GM23338 (cell line): ENCODE results near the gene DAB1.

ENCODE experiments used
- CREB1 ChIP-seq: fragments of 250-450 bp; sonication (Bioruptor Pico); IDR thresholded peaks from 2 replicates; pipeline ENCODE4 v1.5.0; 2020; ENCODE audit warnings: low read depth, mild to moderate bottlenecking, moderate library complexity
- CTCF ChIP-seq, 2 experiments: fragments of 200-600 bp in 1 of 2; sonication (generic) in 1 of 2; conservative IDR thresholded peaks; 2 replicates each; pipeline versions ENCODE4 v1.5.1 to v1.6.1; 2016 to 2017; ENCODE audit warnings: antibody characterized with exemption in 2 of 2, low read depth in 2 of 2, mild to moderate bottlenecking in 2 of 2, moderate library complexity in 1 of 2
- ETS1 ChIP-seq: IDR thresholded peaks from 2 replicates; pipeline ENCODE4 v1.6.1; 2016; ENCODE audit warnings: antibody characterized with exemption
- EZH2 ChIP-seq: fragments of 200-600 bp; sonication (generic); IDR thresholded peaks from one replicate; pipeline ENCODE4 v1.8.0; 2017; ENCODE audit warnings: antibody characterized with exemption, mild to moderate bottlenecking, low read depth; ENCODE audit not compliant: unreplicated experiment
- EZH2phosphoT487 ChIP-seq: fragments of 200-600 bp; sonication (generic); IDR thresholded peaks from one replicate; pipeline ENCODE4 v1.8.1; 2018; ENCODE audit warnings: antibody characterized with exemption; ENCODE audit not compliant: unreplicated experiment
- JUNB ChIP-seq: IDR thresholded peaks from one replicate; pipeline ENCODE4 v1.6.1; 2016; ENCODE audit warnings: antibody characterized with exemption; ENCODE audit not compliant: unreplicated experiment
- NANOG ChIP-seq: IDR thresholded peaks from 2 replicates; pipeline ENCODE4 v1.6.1; 2016; ENCODE audit warnings: antibody characterized with exemption, borderline replicate concordance
- POLR2AphosphoS5 ChIP-seq: IDR thresholded peaks from 2 replicates; pipeline ENCODE4 v1.6.1; 2016; ENCODE audit warnings: antibody characterized with exemption, low read depth
- STAT1 ChIP-seq: IDR thresholded peaks from one replicate; pipeline ENCODE4 v1.6.1; 2016; ENCODE audit warnings: antibody characterized with exemption; ENCODE audit not compliant: unreplicated experiment
- ZNF114 ChIP-seq: fragments of 250-450 bp; sonication (Bioruptor Pico); IDR thresholded peaks from 2 replicates; pipeline ENCODE4 v1.5.0; 2020; ENCODE audit warnings: mild to moderate bottlenecking, moderate library complexity
- ZNF331 ChIP-seq: fragments of 250-450 bp; sonication (Bioruptor Pico); IDR thresholded peaks from 2 replicates; pipeline ENCODE4 v1.5.0; 2020; ENCODE audit warnings: low read depth, mild to moderate bottlenecking, moderate library complexity
- TF ChIP-seq, protein P1 (sequence below): IDR thresholded peaks from one replicate; pipeline ENCODE4 v1.6.1; 2018; ENCODE audit warnings: antibody characterized with exemption; ENCODE audit not compliant: unreplicated experiment
- TF ChIP-seq, protein P2 (sequence below): fragments of 250-450 bp; sonication (Bioruptor Pico); IDR thresholded peaks from 2 replicates; pipeline ENCODE4 v1.5.0; 2020; ENCODE audit warnings: mild to moderate bottlenecking, moderate library complexity

- TF ChIP-seq, protein P1, sequence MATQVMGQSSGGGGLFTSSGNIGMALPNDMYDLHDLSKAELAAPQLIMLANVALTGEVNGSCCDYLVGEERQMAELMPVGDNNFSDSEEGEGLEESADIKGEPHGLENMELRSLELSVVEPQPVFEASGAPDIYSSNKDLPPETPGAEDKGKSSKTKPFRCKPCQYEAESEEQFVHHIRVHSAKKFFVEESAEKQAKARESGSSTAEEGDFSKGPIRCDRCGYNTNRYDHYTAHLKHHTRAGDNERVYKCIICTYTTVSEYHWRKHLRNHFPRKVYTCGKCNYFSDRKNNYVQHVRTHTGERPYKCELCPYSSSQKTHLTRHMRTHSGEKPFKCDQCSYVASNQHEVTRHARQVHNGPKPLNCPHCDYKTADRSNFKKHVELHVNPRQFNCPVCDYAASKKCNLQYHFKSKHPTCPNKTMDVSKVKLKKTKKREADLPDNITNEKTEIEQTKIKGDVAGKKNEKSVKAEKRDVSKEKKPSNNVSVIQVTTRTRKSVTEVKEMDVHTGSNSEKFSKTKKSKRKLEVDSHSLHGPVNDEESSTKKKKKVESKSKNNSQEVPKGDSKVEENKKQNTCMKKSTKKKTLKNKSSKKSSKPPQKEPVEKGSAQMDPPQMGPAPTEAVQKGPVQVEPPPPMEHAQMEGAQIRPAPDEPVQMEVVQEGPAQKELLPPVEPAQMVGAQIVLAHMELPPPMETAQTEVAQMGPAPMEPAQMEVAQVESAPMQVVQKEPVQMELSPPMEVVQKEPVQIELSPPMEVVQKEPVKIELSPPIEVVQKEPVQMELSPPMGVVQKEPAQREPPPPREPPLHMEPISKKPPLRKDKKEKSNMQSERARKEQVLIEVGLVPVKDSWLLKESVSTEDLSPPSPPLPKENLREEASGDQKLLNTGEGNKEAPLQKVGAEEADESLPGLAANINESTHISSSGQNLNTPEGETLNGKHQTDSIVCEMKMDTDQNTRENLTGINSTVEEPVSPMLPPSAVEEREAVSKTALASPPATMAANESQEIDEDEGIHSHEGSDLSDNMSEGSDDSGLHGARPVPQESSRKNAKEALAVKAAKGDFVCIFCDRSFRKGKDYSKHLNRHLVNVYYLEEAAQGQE: no peak
- TF ChIP-seq POLR2AphosphoS5 (no peak), CTCF (conservative IDR thresholded peaks at IDR 0.05; ENCODE audit: low read depth in 2 of 2) (no peak), EZH2phosphoT487 (no peak), EZH2 (no peak), CREB1 (CRISPR knock-in tag) (no peak), ETS1 (no peak), JUNB (no peak), ZNF331 (no peak), STAT1 (no peak), NANOG (no peak), ZNF114 (CRISPR knock-in tag) (no peak)
- TF ChIP-seq, protein P2, sequence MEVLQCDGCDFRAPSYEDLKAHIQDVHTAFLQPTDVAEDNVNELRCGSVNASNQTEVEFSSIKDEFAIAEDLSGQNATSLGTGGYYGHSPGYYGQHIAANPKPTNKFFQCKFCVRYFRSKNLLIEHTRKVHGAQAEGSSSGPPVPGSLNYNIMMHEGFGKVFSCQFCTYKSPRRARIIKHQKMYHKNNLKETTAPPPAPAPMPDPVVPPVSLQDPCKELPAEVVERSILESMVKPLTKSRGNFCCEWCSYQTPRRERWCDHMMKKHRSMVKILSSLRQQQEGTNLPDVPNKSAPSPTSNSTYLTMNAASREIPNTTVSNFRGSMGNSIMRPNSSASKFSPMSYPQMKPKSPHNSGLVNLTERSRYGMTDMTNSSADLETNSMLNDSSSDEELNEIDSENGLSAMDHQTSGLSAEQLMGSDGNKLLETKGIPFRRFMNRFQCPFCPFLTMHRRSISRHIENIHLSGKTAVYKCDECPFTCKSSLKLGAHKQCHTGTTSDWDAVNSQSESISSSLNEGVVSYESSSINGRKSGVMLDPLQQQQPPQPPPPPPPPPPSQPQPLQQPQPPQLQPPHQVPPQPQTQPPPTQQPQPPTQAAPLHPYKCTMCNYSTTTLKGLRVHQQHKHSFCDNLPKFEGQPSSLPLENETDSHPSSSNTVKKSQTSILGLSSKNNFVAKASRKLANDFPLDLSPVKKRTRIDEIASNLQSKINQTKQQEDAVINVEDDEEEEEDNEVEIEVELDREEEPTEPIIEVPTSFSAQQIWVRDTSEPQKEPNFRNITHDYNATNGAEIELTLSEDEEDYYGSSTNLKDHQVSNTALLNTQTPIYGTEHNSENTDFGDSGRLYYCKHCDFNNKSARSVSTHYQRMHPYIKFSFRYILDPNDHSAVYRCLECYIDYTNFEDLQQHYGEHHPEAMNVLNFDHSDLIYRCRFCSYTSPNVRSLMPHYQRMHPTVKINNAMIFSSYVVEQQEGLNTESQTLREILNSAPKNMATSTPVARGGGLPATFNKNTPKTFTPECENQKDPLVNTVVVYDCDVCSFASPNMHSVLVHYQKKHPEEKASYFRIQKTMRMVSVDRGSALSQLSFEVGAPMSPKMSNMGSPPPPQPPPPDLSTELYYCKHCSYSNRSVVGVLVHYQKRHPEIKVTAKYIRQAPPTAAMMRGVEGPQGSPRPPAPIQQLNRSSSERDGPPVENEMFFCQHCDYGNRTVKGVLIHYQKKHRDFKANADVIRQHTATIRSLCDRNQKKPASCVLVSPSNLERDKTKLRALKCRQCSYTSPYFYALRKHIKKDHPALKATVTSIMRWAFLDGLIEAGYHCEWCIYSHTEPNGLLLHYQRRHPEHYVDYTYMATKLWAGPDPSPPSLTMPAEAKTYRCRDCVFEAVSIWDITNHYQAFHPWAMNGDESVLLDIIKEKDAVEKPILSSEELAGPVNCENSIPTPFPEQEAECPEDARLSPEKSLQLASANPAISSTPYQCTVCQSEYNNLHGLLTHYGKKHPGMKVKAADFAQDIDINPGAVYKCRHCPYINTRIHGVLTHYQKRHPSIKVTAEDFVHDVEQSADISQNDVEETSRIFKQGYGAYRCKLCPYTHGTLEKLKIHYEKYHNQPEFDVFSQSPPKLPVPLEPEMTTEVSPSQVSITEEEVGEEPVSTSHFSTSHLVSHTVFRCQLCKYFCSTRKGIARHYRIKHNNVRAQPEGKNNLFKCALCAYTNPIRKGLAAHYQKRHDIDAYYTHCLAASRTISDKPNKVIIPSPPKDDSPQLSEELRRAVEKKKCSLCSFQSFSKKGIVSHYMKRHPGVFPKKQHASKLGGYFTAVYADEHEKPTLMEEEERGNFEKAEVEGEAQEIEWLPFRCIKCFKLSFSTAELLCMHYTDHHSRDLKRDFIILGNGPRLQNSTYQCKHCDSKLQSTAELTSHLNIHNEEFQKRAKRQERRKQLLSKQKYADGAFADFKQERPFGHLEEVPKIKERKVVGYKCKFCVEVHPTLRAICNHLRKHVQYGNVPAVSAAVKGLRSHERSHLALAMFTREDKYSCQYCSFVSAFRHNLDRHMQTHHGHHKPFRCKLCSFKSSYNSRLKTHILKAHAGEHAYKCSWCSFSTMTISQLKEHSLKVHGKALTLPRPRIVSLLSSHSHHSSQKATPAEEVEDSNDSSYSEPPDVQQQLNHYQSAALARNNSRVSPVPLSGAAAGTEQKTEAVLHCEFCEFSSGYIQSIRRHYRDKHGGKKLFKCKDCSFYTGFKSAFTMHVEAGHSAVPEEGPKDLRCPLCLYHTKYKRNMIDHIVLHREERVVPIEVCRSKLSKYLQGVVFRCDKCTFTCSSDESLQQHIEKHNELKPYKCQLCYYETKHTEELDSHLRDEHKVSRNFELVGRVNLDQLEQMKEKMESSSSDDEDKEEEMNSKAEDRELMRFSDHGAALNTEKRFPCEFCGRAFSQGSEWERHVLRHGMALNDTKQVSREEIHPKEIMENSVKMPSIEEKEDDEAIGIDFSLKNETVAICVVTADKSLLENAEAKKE (CRISPR knock-in tag): no peak
Measured at GRCh38 chr1:56964349-56965017, 459.4 kb downstream of the DAB1 start.
